T47D (cell line): ENCODE data around the gene CCDC92.
A peak's percentile ranks its signal among the peaks of the same experiment; 100 is the strongest.
"Not testable (repeated sequence)": the region's sequence is repeated elsewhere in the genome, so short reads cannot be mapped to it uniquely, and the experiment has no call there.

Experiments
- DNase-seq, 2 experiments: peaks; one replicate each; pipeline versions ENCODE4 v3.0.0 to v3.0.0-alpha.2; 2011 to 2012; ENCODE audit warnings: low read depth in 1 of 2, low spot score in 1 of 2
- JUND ChIP-seq: IDR thresholded peaks from 2 replicates; pipeline ENCODE4 v1.6.1; 2012; ENCODE audit warnings: low read depth
- in situ Hi-C: cut with HindIII; loops from 2 replicates; pipeline ENCODE4 v1.10.0; 2016; ENCODE audit warnings: low sequenced_read_pairs, low pct_unique_long_range_greater_than_20kb

The CCDC92 gene

DNA sequence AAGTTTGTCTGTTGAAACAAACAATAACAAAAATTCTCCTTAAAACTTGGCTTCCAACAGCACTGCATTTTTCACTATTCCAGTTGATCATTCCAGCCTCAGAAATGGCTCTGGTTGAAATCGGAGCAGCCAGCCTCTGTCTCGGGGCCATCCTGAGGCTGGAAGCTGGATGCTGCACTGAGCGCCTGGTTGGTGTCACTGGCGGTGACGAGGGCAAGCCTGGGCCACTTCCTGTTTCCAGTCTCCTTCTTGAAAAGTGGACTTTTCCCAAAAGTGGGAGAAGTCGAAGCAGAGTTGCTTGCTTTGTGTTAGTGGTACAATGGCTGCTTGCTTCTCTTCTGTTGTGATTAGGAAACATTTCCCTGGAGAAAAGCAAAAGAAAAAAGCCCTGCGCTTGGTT lies 48.7 kb downstream of the CCDC92 start:
- no peak for DNase-seq
- in situ Hi-C loops, result no loop called here
- no peak for TF ChIP-seq JUND

DNA sequence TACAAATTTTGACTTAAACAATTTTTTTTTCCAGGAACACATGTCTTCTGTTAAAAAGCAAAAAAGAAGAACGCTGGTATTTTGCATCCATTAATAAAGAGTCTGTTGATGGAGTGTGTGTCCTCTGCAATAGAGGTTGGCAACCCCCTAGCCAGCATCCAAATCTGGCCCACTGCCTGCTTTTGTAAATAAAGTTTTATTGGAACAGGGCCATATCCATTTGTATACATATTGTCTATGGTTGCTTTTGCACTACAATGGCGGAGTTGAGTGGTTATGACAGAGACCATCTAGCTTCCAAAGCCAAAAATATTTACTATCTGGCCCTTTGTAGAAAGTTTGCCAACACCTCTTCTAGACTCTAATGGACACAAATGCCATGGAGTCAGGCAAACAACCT lies 49.6 kb downstream of the CCDC92 start:
- no peak for TF ChIP-seq JUND
- in situ Hi-C loops, result no loop called here
- DNase-seq, result no peak

DNA sequence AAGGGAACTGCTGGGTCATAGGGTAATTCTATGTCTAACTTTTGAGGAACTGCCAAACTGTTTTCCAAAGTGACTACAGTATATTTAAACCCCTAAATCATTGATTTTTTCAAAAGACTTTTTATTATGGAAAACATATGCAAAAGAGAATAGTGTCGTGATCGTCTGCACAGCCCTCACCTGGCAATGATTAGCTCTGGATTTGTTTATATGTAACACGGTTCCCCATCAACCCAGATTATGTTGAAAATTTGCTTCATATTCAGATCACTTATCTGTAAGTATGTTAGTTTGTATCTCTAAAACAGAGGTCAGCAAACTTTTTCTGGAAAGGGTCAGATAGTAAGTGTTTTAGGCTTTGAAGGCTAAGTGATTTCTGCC lies 52.7 kb downstream of the CCDC92 start:
- in situ Hi-C loops, result no loop called here
- DNase-seq, result no peak
- no peak for TF ChIP-seq JUND

DNA sequence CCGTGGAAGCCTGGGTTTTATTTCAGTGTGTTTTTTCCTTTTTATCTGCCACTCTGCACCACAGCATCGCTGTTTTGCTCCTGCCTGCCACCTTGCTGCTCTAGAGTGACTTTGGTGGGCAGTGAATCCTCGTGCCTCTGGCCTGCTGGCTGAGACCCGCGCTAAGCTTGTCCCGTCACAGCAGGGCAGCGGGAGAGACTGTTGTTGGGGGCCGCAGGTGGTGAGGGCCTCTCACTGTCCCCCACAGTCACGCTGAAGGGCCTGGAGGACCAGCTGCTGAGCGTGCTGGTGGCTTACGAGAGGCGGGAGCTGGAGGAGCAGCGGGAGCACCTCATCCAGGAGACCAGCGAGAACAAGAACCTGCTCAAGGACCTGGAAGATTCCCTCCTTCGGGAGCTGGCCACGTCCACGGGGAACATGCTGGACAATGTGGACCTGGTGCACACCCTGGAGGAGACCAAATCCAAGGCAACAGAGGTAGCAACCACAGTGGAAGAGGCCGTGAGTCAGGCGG lies 55.2 kb downstream of the CCDC92 start:
- in situ Hi-C loops, result no loop called here
- no peak for DNase-seq
- no peak for TF ChIP-seq JUND

DNA sequence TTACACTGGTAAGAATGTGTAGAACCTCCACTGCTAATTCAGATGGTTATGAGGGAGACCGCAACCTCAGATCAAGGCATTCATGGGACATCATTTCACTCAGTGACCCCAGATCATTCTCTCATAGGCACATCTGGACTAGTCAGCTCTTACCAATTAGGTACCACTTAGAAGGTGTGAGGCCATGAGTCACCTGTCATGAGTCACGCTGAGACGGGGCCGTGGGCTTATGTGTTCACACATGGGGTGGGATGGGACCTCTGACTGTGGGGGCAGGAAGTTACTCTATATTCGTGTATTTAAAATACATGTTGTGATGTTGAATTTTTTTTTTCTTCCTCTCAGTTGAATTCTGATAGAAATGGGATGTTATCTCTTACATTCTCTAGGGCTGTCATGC lies 55.9 kb downstream of the CCDC92 start:
- in situ Hi-C loops, result no loop called here
- DNase-seq, result no peak
- no peak for TF ChIP-seq JUND

DNA sequence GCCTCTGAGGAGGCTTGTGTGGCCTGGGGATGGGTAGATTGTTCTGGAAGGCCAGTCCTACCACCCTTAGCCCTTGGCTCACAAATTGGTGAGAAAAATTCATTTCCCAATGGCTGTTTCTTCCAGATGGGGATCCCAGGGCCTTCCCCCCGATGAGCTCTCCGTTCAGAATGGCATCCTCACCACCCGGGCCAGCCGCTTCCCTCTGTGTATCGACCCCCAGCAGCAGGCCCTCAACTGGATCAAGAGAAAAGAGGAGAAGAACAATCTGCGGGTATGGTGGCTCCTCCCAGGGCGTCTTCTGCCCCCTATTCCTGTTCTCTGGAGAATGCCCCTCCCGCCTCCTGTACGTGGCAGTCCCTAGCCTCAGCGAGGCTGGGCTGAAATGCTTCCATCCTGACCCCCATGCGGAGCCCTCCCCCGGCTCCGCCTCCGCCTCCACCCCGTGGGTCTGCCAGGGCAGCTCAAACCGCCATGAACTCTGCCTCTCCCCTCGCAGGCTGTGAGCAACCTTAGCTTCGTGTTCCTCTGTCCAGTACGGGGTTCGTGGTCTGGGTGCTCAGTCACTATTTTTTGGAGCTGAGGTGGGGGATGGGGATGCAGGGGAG lies 57.8 kb downstream of the CCDC92 start:
- in situ Hi-C loops, result no loop called here
- no peak for DNase-seq
- no peak for TF ChIP-seq JUND

DNA sequence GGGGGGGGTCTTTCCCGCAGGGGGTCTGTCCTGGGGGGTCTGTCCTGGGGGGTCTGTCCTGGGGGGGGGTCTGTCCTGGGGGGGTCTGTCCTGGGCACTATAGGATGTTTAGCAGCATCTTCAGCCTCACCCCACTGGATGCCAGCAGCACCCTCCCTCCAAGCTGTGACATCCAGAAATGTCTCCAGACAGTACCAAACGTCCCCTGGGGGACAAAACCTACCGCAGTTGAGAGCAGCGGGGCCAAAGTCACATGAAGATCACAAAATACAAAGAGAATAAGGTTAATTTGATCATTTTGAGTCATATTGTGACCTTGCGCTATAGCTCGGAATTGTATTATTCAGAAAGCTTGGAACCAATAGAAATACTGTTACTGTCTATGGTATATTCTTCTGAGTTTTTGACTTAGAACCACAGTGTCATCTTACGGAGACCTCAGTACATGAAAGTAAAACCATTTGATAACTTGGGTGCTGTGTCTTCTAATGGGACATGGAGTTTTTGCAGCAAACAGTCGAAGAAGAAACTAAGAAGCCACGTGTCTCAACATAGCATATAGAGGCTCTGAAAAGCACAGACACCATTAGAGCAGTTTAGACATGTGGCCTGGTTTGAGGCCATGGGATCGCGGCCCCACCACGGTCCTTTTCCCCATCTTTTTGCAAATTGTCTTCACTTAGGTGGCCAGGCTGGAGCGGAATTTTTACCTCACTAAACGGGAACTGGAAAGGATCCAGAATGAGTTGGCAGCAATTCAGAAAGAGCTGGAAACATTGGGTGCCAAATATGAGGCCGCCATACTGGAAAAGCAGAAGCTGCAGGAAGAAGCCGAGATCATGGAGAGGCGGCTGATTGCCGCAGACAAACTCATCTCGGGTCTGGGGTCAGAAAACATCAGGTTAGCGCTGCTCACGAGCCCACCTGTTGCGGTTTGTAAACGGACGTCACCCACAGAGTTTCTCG lies 59.9 kb downstream of the CCDC92 start:
- TF ChIP-seq JUND, result no peak
- in situ Hi-C loops, result no loop called here
- DNase-seq, result peak in 1 of 2 experiments; percentile 43

DNA sequence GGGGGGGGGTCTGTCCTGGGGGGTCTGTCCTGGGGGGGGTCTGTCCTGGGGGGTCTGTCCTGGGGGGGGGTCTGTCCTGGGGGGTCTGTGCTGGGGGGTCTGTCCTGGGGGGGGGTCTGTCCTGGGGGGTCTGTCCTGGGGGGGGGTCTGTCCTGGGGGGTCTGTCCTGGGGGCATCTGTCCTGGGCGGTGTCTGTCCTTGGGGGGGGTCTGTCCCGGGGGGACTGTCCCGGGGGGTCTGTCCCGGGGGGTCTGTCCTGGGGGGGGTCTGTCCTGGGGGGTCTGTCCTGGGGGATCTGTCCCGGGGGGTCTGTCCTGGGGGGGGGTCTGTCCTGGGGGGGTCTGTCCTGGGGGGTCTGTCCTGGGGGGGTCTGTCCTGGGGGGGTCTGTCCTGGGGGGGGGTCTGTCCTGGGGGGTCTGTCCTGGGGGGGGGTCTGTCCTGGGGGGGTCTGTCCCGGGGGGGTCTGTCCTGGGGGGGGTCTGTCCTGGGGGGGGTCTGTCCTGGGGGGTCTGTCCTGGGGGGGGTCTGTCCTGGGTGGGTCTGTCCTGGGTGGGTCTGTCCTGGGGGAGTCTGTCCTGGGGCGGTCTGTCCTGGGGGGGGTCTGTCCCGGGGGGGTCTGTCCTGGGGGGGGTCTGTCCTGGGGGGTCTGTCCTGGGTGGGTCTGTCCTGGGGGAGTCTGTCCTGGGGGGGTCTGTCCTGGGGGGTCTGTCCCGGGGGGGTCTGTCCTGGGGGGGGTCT lies 60.8 kb downstream of the CCDC92 start:
- DNase-seq, in situ Hi-C loops: not testable (repeated sequence)

DNA sequence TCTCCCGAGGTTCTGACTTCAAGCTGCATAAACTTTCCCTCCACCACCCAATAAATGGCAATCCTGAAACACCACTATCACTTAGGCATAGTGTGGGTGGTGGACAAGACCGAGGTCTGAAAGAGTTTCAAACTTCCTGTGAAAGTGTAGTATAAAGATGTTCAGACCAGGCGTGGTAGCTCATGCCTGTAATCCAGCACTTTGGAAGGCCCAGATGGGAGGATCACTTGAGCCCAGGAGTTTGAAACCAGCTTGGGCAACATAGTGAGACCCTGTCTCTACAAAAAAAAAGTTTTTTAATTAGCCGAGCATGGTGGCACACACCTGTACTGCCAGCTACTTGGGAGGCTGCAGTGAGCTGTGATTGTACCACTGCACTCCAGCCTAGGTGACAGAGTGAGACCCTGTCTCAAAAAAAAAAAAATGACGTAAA lies 61.9 kb downstream of the CCDC92 start:
- peak in 1 of 2 experiments; percentile 33 for DNase-seq
- in situ Hi-C loops, result no loop called here
- no peak for TF ChIP-seq JUND

DNA sequence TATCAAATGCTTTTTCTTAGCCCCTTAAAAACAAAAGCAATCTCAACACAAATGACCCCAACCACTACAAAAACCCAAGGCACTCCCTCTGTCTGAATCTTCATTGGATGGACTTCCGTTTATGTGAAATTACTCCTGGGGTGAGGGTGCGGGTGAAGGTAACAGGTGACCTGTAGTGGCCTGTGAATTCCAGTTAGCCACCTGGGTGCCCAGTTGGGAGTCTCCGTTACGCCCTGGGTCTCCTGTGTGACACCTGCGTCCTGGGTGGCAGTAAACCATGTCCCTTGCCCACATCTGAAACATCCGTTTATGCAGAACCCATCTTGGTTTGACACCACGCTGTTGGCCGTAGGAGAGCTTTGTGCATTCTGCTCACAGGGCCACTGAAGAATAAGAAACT lies 62.6 kb downstream of the CCDC92 start:
- TF ChIP-seq JUND, result no peak
- in situ Hi-C loops, result no loop called here
- DNase-seq, result no peak

DNA sequence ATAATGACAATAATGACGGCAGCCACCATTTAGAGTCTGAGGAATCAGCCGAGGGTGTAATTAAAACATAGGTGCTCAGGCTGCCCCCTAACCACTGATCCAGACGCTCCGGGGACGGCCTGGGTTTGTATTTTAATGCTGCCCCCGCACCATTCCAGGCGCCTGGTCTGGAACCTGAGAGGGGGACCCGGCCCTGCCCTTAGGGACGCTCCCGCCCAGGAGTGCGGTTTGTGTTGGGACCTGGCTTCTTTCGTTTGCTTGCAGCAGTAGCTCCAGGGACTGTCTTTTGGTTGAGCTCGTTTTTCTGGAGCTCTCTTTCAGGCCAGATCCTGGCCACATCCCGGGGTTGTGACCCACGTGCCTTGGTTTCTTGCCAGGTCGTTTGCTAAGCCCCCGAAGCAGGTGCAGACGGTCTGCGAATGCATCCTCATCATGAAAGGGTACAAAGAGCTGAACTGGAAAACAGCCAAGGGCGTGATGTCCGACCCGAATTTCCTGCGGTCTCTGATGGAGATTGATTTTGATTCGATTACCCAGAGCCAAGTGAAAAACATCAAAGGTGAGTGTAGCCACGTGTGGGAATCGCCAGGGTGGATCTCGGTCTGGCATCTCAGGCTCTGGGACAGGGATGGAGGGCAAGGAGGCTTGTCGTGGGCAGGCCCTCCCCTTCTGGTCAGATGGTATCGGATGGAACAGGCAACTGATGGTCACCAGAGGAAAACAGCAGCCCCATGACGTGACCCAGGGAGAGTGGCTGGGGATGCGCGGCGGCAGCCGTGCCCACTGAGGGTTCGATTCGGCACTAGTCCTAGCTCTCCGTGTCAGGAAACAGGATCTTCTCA lies 63.5 kb downstream of the CCDC92 start:
- no peak for DNase-seq
- in situ Hi-C loops, result no loop called here
- no peak for TF ChIP-seq JUND
